Measurements from ENCODE around the gene RNF182.

GRCh38 chr6:14009431-14009830, 84.7 kb downstream of the RNF182 start:
- no peak for TF ChIP-seq ZFP3 (CRISPR knock-in tag; IDR thresholded peaks at IDR 0.05)
- TF ChIP-seq ZNF70 (CRISPR knock-in tag; IDR thresholded peaks at IDR 0.05): no peak
- no peak for TF ChIP-seq RARB (CRISPR knock-in tag; IDR thresholded peaks at IDR 0.05)
- no peak for TF ChIP-seq TCF4 (CRISPR knock-in tag; IDR thresholded peaks at IDR 0.05; ENCODE audit: borderline replicate concordance)
- no peak for TF ChIP-seq PATZ1 (CRISPR knock-in tag; IDR thresholded peaks at IDR 0.05; ENCODE audit: borderline replicate concordance)
- no peak for TF ChIP-seq ESRRG (CRISPR knock-in tag; IDR thresholded peaks at IDR 0.05)
- no peak for TF ChIP-seq ZNF8 (CRISPR knock-in tag; IDR thresholded peaks at IDR 0.05)
- TF ChIP-seq OSR1 (CRISPR knock-in tag; IDR thresholded peaks at IDR 0.05): no peak
- TF ChIP-seq ARNTL (CRISPR knock-in tag; IDR thresholded peaks at IDR 0.05; ENCODE audit: borderline replicate concordance, low read depth): no peak
- no peak for TF ChIP-seq SNAI2 (CRISPR knock-in tag; IDR thresholded peaks at IDR 0.05)
- TF ChIP-seq, protein P1, sequence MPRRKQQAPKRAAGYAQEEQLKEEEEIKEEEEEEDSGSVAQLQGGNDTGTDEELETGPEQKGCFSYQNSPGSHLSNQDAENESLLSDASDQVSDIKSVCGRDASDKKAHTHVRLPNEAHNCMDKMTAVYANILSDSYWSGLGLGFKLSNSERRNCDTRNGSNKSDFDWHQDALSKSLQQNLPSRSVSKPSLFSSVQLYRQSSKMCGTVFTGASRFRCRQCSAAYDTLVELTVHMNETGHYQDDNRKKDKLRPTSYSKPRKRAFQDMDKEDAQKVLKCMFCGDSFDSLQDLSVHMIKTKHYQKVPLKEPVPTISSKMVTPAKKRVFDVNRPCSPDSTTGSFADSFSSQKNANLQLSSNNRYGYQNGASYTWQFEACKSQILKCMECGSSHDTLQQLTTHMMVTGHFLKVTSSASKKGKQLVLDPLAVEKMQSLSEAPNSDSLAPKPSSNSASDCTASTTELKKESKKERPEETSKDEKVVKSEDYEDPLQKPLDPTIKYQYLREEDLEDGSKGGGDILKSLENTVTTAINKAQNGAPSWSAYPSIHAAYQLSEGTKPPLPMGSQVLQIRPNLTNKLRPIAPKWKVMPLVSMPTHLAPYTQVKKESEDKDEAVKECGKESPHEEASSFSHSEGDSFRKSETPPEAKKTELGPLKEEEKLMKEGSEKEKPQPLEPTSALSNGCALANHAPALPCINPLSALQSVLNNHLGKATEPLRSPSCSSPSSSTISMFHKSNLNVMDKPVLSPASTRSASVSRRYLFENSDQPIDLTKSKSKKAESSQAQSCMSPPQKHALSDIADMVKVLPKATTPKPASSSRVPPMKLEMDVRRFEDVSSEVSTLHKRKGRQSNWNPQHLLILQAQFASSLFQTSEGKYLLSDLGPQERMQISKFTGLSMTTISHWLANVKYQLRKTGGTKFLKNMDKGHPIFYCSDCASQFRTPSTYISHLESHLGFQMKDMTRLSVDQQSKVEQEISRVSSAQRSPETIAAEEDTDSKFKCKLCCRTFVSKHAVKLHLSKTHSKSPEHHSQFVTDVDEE (CRISPR knock-in tag; IDR thresholded peaks at IDR 0.05): no peak

Data from SK-N-SH treated with all-trans-retinoic acid at 6 μM for 48 hours (cell line).